Measurements from ENCODE around the gene AHSP.

GRCh38 chr16:31513126-31513525, 14.6 kb upstream of the AHSP start:
- TF ChIP-seq EZH2 (IDR thresholded peaks at IDR 0.05; ENCODE audit: insufficient read depth, poor library complexity, severe bottlenecking), result no peak
- no peak for TF ChIP-seq EZH2phosphoT487 (IDR thresholded peaks at IDR 0.05; ENCODE audit: insufficient read depth, low read depth)

All from GM23248 (cell line).